Nephron (organoid): ENCODE data around the gene ABCF1.

Experiments
- H3K27ac Mint-ChIP-seq, 3 experiments: 2 replicates each; pipeline ENCODE4 v1.8.0; 2020; ENCODE audit warnings: mixed read lengths in 3 of 3, mild to moderate bottlenecking in 2 of 3, moderate library complexity in 1 of 3
- H3K27me3 Mint-ChIP-seq: 2 replicates; pipeline ENCODE4 v1.8.0; 2021; ENCODE audit warnings: low read depth, mild to moderate bottlenecking, moderate library complexity, mixed read lengths
- H3K36me3 Mint-ChIP-seq: 2 replicates; pipeline ENCODE4 v1.8.0; 2020; ENCODE audit warnings: low read depth, mixed read lengths
- H3K4me1 Mint-ChIP-seq: 2 replicates; pipeline ENCODE4 v1.8.0; 2020; ENCODE audit warnings: mixed read lengths
- H3K4me3 Mint-ChIP-seq, 3 experiments: 2 replicates each; pipeline ENCODE4 v1.8.0; 2020; ENCODE audit warnings: mild to moderate bottlenecking in 3 of 3, mixed read lengths in 3 of 3, moderate library complexity in 2 of 3
- H3K9me3 Mint-ChIP-seq: 2 replicates; pipeline ENCODE4 v1.8.0; 2020; ENCODE audit warnings: mixed read lengths
- TF ChIP-seq, protein P1 (sequence below), 3 experiments: fragments of 200-600 bp; sonication (generic); IDR thresholded peaks; one replicate each; pipeline ENCODE4 v1.5.0; 2021; ENCODE audit warnings: antibody characterized with exemption in 3 of 3; ENCODE audit not compliant: unreplicated experiment in 3 of 3

Gene ABCF1

DNA sequence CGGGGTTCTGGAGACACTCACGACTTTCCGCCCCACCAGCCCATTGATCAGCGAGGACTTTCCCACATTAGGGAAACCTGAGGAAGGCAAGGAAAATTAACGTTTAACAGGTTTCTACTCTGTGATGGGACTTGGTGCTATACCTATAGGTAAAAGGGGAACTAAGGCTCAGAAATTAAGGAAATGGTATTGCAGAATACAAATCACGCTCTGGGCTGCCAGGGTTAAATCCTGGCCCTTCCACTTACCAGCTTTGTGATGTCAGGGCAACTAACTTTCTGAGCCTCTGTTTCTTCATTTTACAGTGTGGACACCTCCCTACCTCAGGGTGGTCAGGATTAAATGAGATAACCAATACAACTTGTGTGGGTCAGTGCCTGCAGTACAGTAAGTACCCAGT, 23.8 kb upstream of the ABCF1 start:
- Mint-ChIP-seq H3K27ac (no peak overlapping the region), H3K4me3 (no peak overlapping the region), H3K27me3 (peaks cover 9% of the 10 kb centered on the region), H3K9me3 (no peaks in the 10 kb centered on the region), H3K4me1 (peaks cover 6% of the 10 kb centered on the region), H3K36me3 (peaks cover 43% of the 10 kb centered on the region)
- TF ChIP-seq, protein P1, sequence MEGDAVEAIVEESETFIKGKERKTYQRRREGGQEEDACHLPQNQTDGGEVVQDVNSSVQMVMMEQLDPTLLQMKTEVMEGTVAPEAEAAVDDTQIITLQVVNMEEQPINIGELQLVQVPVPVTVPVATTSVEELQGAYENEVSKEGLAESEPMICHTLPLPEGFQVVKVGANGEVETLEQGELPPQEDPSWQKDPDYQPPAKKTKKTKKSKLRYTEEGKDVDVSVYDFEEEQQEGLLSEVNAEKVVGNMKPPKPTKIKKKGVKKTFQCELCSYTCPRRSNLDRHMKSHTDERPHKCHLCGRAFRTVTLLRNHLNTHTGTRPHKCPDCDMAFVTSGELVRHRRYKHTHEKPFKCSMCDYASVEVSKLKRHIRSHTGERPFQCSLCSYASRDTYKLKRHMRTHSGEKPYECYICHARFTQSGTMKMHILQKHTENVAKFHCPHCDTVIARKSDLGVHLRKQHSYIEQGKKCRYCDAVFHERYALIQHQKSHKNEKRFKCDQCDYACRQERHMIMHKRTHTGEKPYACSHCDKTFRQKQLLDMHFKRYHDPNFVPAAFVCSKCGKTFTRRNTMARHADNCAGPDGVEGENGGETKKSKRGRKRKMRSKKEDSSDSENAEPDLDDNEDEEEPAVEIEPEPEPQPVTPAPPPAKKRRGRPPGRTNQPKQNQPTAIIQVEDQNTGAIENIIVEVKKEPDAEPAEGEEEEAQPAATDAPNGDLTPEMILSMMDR (IDR thresholded peaks at IDR 0.05; ENCODE audit: unreplicated experiment in 3 of 3): no peak

DNA sequence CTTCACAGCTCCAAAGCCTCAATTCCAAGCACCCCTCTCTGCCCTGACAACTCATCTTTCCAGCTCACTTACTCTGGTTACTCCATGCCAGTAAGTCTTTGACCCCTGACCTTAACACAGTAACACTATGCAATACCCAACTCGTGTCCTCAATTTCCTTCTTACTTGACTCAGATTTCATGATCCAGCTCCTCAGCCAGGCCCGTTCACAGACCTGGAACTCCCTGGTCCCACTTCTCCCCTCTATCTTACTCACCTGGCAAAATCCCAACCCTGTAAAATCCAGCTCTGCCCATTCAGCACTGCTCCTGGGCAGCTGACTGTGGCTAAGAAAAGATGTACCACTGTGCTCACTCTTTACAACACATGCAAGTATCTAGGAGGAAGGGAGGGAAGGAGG, 22.9 kb upstream of the ABCF1 start:
- peaks cover 52% of the 10 kb centered on the region for H3K36me3 Mint-ChIP-seq
- H3K9me3 Mint-ChIP-seq: no peaks in the 10 kb centered on the region
- TF ChIP-seq, protein P1 (IDR thresholded peaks at IDR 0.05; ENCODE audit: unreplicated experiment in 3 of 3): no peak
- no peaks in the 10 kb centered on the region for H3K4me1 Mint-ChIP-seq
- H3K4me3 Mint-ChIP-seq: no peak overlapping the region
- no peak overlapping the region for H3K27ac Mint-ChIP-seq
- no peaks in the 10 kb centered on the region for H3K27me3 Mint-ChIP-seq

DNA sequence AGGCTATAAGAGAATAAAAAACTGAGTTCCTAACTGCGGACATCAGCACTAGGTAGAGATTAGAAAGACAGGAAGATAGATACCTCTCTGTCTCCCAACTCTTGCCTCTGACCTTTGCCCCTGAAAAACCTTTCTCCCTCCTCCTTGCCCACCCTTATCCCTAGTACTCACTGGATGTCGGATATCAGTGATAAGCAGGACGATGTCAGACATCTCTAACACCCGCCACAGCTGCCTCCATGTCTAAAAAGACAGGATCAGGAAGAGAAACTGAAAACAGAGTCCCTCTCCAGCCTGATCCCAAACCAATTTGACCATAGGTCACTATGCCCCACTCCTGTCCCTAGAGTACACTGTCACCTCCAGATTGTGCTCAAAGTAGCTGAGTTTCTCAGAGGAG, 16.8 kb upstream of the ABCF1 start:
- Mint-ChIP-seq H3K9me3 (no peaks in the 10 kb centered on the region), H3K27ac (peak overlapping the region in 1 of 3 experiments; percentile 44), H3K4me1 (peaks cover 25% of the 10 kb centered on the region), H3K27me3 (no peaks in the 10 kb centered on the region), H3K36me3 (peaks cover 50% of the 10 kb centered on the region), H3K4me3 (peak overlapping the region; percentile 96 to 99 (median 98))
- TF ChIP-seq, protein P1 (IDR thresholded peaks at IDR 0.05; ENCODE audit: unreplicated experiment in 3 of 3): no peak

DNA sequence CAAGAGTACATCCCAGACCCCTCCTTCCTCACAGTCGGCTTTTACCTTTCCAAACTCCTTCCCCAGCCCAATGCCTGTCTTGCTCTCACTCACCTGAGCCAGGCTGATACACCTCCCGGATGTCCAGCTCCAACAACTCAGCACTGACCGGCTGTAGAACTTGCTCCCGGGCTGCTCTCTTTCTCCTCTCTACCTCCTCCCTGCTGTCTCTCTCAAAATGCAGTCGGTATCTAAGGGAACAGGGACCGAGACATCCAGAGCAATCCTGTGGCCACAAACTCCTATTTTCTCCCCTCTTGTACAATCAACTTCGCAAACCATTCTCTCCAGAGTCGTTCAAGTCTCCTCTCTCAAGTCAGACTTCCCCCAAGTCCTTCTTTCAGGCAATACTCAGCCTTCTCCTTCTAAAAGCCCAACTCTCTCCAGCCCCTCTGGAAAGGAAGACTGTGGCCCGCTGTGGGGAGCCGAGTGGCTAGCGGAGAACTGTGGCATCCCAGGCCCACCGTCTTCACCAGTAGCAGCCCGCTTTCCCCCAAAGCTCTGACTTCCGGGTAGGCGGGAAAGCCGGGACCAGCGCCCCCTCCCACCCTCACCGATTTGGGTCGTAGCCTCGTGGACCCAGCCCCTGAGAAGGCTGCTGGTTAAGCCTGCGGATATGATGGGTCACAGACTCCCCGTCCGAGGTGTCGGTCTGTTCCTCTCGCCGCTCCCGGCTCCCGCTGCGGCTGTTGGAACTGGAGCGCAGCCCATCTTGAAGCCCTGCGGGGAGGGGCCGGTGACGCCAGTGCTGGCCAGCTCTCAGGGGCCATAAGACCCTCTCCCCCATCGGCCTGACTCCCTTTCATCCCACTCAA, 16.1 kb upstream of the ABCF1 start:
- peak overlapping the region; percentile 98 to 99 (median 98) for H3K27ac Mint-ChIP-seq
- peaks cover 53% of the 10 kb centered on the region for H3K36me3 Mint-ChIP-seq
- no peaks in the 10 kb centered on the region for H3K9me3 Mint-ChIP-seq
- no peaks in the 10 kb centered on the region for H3K27me3 Mint-ChIP-seq
- peak overlapping the region; percentile 96 to 99 (median 98) for H3K4me3 Mint-ChIP-seq
- peaks cover 27% of the 10 kb centered on the region for H3K4me1 Mint-ChIP-seq
- TF ChIP-seq, protein P1 (IDR thresholded peaks at IDR 0.05; ENCODE audit: unreplicated experiment in 3 of 3): no peak

DNA sequence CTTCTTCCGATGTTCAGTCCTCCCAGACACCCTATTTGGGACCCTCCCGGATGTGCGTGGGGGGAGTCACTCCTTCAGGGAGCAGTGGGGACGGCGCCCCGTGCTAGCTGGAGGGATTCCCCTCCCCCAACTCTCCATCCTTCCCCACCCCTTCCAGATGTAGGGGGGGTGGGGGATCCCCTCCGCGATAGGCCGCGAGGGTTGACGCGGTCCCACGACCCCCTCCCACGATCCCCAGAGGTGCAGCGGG, 15.5 kb upstream of the ABCF1 start:
- no peaks in the 10 kb centered on the region for H3K9me3 Mint-ChIP-seq
- H3K4me1 Mint-ChIP-seq: peaks cover 27% of the 10 kb centered on the region
- peak overlapping the region; percentile 98 to 99 (median 98) for H3K27ac Mint-ChIP-seq
- no peaks in the 10 kb centered on the region for H3K27me3 Mint-ChIP-seq
- peaks cover 49% of the 10 kb centered on the region for H3K36me3 Mint-ChIP-seq
- TF ChIP-seq, protein P1 (IDR thresholded peaks at IDR 0.05; ENCODE audit: unreplicated experiment in 3 of 3): no peak
- H3K4me3 Mint-ChIP-seq: peak overlapping the region; percentile 96 to 99 (median 98)
